HG03175 (cell line): ENCODE results near the gene OR8A1.

Source experiments
- ATAC-seq: cut with Tn5 transposase; IDR thresholded peaks from one replicate; pipeline ENCODE4 v1.9.1; 2021; ENCODE audit warnings: mild to moderate bottlenecking, moderate library complexity; ENCODE audit not compliant: unreplicated experiment

OR8A1 gene

GRCh38 chr11:124569697-124570096 lies at the start of gene OR8A1:
Gene OR8A1, plus strand, starts transcription at chr11:124569997. Its CDS starts 123 bp downstream, at chr11:124570120.
- no peak for ATAC-seq

- ATAC-seq: no peak
These were observed 49.3 kb upstream of the OR8A1 start for GRCh38 chr11:124520550-124520854.

- ATAC-seq: no peak
These were observed 36.2 kb upstream of the OR8A1 start for GRCh38 chr11:124533626-124534025.

- ATAC-seq: no peak
These were observed 35.7 kb upstream of the OR8A1 start for GRCh38 chr11:124534051-124534450.

GRCh38 chr11:124535552-124536232 lies 34.1 kb upstream of the OR8A1 start:
- ATAC-seq: no peak

DNA sequence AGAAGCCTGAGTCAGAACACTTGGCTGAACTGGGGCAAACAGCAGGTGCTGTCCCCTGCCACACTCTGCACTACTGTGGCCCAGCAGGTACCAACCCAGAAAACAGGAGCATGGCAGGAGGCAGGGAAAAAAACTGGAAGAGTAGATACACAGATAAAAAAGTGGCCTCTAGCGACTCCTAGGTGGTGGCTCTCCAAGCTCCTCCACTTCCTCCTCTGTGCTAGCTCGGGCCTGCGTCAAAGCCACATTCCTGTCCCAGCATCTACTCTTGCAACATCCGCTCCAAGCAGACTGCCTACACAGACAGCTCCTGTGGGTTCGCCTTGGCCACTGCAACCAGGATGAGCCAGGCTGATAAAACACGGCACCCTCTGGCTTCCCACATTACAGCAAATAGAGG lies 33.3 kb upstream of the OR8A1 start:
- no peak for ATAC-seq

GRCh38 chr11:124538019-124538418 lies 31.8 kb upstream of the OR8A1 start:
- ATAC-seq: no peak

GRCh38 chr11:124541204-124541603 lies 28.6 kb upstream of the OR8A1 start:
- ATAC-seq: no peak

DNA sequence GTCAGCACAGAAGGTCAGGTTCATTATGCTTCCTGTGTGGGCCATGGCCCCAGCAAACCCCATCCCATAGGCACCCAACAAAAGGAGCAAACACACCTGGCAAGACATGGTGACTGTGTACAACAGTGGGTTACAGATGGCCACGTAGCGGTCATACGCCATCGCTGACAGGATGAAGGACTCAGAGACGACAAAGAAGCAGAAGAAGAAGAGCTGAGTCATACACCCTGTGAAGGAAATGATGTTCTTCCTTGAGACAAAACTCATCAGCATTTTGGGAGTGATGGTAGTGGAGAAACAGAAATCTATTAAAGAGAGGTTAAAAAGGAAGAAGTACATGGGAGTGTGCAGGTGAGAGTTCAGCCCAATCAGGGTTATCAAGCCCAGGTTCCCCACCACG lies 26.7 kb upstream of the OR8A1 start:
- ATAC-seq: no peak

DNA sequence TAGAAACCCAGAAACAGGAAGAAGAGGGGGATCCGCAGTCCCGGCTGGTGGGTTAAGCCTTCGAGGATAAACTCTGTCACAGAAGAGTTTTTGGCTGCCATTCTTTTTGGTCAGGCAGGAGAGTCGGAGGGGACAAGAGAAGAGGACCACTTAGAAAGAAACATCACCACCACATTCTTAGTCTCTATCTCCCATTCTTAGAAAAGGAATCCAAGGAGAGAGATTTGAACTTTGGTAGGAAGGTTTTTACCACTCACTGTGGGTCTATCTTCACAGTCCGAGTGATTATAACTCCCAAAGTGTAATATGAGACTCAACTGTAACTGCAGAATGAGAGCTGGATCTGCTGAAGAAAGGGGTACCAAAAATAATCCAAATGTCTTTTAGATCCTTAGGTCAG lies 26.2 kb upstream of the OR8A1 start, which contains the start of gene OR8B12:
TSS of gene OR8B12 (minus strand) at position 101 of the 400 bp plus-strand sequence. CDS start at position 101, 0 bp downstream.
- ATAC-seq: no peak

- no peak for ATAC-seq
These were observed 18.6 kb upstream of the OR8A1 start for GRCh38 chr11:124551189-124551588.

GRCh38 chr11:124551987-124552386 lies 17.8 kb upstream of the OR8A1 start:
- ATAC-seq: no peak

- no peak for ATAC-seq
These were observed 13.0 kb upstream of the OR8A1 start for GRCh38 chr11:124556828-124557227.

GRCh38 chr11:124570160-124570559 lies 363 bp downstream of the OR8A1 start:
- ATAC-seq: no peak

DNA sequence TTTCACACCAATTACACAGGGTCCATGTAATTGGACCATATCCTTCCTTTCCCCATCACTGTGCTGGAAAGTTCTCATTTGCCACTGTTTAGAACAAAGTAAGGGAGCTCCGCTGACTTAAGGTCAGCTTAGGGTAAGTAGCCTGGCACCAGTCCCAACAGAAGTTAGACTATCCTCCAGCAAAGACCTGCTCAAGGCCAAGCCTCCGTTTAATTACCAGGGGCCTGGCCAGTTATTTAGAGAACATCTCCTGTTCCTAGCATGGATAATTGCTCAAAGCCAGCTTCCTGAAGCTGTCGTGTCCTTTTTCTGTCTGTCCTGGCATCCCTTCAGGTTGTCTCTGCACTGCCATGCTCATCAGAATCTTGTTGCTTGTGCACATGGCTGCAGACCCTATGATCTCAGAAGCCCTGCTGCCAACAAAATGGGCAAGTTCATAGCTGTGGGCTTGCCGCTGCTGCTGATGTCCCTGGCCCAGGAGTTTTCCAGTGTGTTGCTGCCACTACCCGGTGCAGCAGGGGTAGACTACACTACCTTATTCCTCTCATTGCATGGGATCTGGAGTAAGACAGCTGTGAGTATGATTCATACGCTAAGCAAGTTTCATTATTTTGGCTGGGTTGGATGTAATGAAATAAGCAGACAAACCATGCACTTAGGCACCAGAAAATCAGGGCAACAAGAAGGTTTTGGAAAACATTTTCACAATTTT lies 8.1 kb downstream of the OR8A1 start:
- no peak for ATAC-seq

DNA sequence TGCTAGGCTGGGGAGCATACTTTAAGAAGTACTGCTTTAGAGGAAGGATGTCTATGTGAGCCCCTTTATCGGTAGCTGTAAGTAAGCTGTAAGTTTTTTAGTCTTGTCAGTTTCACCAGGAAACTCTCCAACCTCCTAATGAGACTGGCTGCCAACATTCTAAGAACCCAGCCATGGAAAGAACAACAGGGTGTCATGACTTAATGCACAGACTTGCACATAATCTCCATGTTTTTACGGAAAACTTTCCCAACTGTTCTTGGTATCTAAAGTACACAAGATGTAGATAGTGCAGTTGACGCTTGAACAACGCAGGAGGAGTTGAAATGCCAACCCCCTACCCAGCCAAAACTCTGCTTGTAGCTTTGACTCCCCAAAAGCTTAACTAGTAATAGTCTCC lies 9.0 kb downstream of the OR8A1 start:
- ATAC-seq: no peak

GRCh38 chr11:124581817-124582216 lies 12.0 kb downstream of the OR8A1 start:
- no peak for ATAC-seq

DNA sequence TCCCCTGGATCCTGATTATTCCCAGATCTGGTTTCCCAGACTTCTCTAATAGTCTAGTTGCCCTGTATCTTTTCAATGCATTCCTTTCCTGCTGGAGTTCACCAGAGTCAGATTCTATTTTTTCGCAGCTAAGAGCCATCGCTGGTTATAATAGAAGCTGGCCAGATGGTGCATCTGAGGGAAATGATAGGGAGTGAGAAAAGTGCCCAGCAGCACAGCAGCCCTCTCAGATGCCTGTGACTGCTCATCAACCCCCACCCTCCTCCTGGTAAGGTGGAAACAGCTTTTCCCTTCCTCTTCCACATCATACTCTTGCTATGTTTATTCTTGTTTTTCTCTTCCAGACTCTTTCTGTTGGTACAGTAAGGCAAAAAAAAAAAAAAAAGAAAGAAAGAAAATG lies 12.8 kb downstream of the OR8A1 start:
- ATAC-seq: no peak

DNA sequence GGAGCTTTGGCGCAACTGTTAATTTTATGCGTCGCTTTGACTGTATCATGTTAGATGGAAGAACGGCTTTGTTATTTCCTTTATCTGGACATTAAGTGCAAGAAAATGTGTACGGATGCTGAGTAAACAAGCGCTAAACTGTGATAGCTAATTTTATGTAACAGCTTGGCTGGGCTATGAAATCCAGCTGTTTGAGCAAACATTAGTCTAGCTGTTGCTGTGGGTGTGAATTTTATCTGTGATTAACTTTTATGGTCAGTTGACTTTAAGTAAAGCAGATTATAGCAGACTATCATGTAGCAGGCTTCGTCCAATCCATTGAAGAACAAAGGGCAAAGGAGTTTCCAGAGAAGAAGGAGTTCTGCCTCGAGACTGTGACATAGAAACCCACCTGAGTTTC lies 14.0 kb downstream of the OR8A1 start:
- no peak for ATAC-seq

- ATAC-seq: no peak
These were observed 15.0 kb downstream of the OR8A1 start for GRCh38 chr11:124584681-124585372.

DNA sequence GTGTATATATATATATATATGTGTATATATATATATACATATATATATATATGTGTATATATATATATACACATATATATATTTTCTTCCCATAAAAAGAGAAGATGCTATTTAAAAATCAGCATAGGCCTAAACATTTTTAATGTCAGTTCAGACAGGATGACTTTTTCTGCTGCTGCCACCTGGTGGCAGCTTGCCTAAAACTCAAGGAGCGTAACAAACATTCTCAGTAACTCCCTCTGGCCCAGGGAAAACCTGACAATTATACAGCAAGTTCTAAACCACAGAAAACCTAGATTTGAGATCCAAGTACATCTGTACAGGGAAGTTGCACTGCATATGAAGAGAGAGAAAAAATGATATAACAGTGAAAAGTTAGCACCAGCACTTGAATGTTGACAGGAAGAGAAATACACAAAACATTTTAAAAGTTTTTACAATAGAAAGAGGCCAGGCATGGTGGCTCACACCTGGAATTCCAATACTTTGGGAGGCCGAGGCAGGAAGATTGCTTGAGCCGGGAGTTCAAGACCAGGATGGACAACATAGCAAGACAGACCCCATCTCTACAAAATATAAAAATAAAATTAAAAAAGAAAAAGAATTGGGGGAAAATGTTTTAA lies 16.6 kb downstream of the OR8A1 start:
- peak; percentile 58 for ATAC-seq

DNA sequence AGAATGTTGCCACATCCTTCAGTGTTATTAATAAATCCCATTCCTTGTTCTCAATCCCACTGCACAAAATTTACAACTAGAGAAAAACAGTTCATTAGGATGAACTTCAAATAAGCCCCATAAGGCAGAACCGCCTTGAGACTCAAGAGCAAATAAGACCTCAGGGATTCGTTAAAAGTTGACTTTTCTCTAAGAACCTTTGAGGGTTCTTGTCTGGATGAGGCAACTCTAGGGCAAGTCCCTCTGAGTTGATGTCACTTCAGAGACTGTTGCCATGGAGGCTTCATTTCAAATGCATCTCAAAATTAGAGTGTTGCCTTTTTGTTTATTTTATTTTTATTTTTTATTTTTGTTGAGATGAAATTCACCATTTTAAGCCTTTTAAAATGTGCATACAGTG lies 21.6 kb downstream of the OR8A1 start:
- ATAC-seq: no peak
